NCI-H2107 treated with DMSO at 0.1 percent for 48 hours (cell line): ENCODE measurements around the gene ERMARD.

ENCODE experiments used
- DNase-seq: peaks from one replicate; lab custom pipeline; 2025; ENCODE audit not compliant: unreplicated experiment; lab: John Stamatoyannopoulos, UW

The ERMARD gene

GRCh38 chr6:169783401-169783800, 32.0 kb downstream of the ERMARD start:
- no peak for DNase-seq

GRCh38 chr6:169783971-169784820, 32.8 kb downstream of the ERMARD start:
- DNase-seq, result no peak

- no peak for DNase-seq
These were observed 33.5 kb downstream of the ERMARD start for GRCh38 chr6:169784821-169785340.

- no peak for DNase-seq
These were observed 34.1 kb downstream of the ERMARD start for GRCh38 chr6:169785566-169785965.

- DNase-seq, result no peak
These were observed 34.9 kb downstream of the ERMARD start for GRCh38 chr6:169786349-169786748.

GRCh38 chr6:169787797-169788196, 36.4 kb downstream of the ERMARD start:
- DNase-seq, result no peak

GRCh38 chr6:169788809-169789145, 37.4 kb downstream of the ERMARD start:
- DNase-seq, result no peak

GRCh38 chr6:169789146-169789943, 37.9 kb downstream of the ERMARD start:
- DNase-seq, result no peak

GRCh38 chr6:169789944-169790927, 38.8 kb downstream of the ERMARD start:
- peak; percentile 52 for DNase-seq

GRCh38 chr6:169791721-169792131, 40.3 kb downstream of the ERMARD start:
- DNase-seq, result no peak

- DNase-seq, result no peak
These were observed 41.0 kb downstream of the ERMARD start for GRCh38 chr6:169792306-169793015.

- no peak for DNase-seq
These were observed 42.0 kb downstream of the ERMARD start for GRCh38 chr6:169793408-169793807.

GRCh38 chr6:169794317-169795055, 43.1 kb downstream of the ERMARD start:
- peak; percentile 47 for DNase-seq

GRCh38 chr6:169795196-169795595, 43.8 kb downstream of the ERMARD start:
- no peak for DNase-seq

- no peak for DNase-seq
These were observed 47.5 kb downstream of the ERMARD start for GRCh38 chr6:169798764-169799473.

GRCh38 chr6:169799474-169799926, 48.1 kb downstream of the ERMARD start:
- DNase-seq, result no peak

- no peak for DNase-seq
These were observed 48.8 kb downstream of the ERMARD start for GRCh38 chr6:169800116-169800667.

- no peak for DNase-seq
These were observed 49.4 kb downstream of the ERMARD start for GRCh38 chr6:169800668-169801395.
